HUES48 (cell line): ENCODE measurements around the gene SMS.

Experiments used
- H3K27ac ChIP-seq: one replicate; pipeline ENCODE4 v1.7.0; 2013; ENCODE audit warnings: low read depth, low read length, inconsistent platforms
- H3K27me3 ChIP-seq: 2 replicates; pipeline ENCODE4 v1.6.1; 2013; ENCODE audit warnings: mild to moderate bottlenecking, low read length; ENCODE audit not compliant: control insufficient read depth, insufficient read depth
- H3K36me3 ChIP-seq: 2 replicates; pipeline ENCODE4 v1.6.1; 2013; ENCODE audit warnings: low read length; ENCODE audit not compliant: control insufficient read depth, insufficient read depth
- H3K4me1 ChIP-seq: 2 replicates; pipeline ENCODE4 v1.6.1; 2013; ENCODE audit warnings: mild to moderate bottlenecking, low read length; ENCODE audit not compliant: control insufficient read depth, insufficient read depth
- H3K4me3 ChIP-seq: 2 replicates; pipeline ENCODE4 v1.5.1; 2013; ENCODE audit warnings: mild to moderate bottlenecking, low read depth, low read length
- H3K9ac ChIP-seq: 2 replicates; pipeline ENCODE4 v1.6.1; 2013; ENCODE audit warnings: mild to moderate bottlenecking, low read depth, low read length, moderate library complexity
- H3K9me3 ChIP-seq: 2 replicates; pipeline ENCODE4 v1.6.1; 2013; ENCODE audit warnings: low read length; ENCODE audit not compliant: control insufficient read depth, insufficient read depth

SMS gene

GRCh38 chrX:21963269-21963668 is 22.8 kb downstream of the SMS start:
- Histone ChIP-seq H3K27me3 (no peaks in the 10 kb centered on the region), H3K4me1 (peaks cover 37% of the 10 kb centered on the region), H3K36me3 (peaks cover 22% of the 10 kb centered on the region), H3K9ac (no peak overlapping the region), H3K4me3 (no peak overlapping the region), H3K27ac (no peak overlapping the region), H3K9me3 (no peaks in the 10 kb centered on the region)

GRCh38 chrX:21963731-21964405 is 23.4 kb downstream of the SMS start:
- Histone ChIP-seq H3K27me3 (no peaks in the 10 kb centered on the region), H3K4me1 (peaks cover 32% of the 10 kb centered on the region), H3K27ac (no peak overlapping the region), H3K4me3 (no peak overlapping the region), H3K9ac (no peak overlapping the region), H3K36me3 (peaks cover 28% of the 10 kb centered on the region), H3K9me3 (no peaks in the 10 kb centered on the region)

- H3K9me3 ChIP-seq: no peaks in the 10 kb centered on the region
- H3K9ac ChIP-seq: no peak overlapping the region
- peaks cover 48% of the 10 kb centered on the region for H3K36me3 ChIP-seq
- H3K27me3 ChIP-seq: no peaks in the 10 kb centered on the region
- H3K27ac ChIP-seq: no peak overlapping the region
- H3K4me1 ChIP-seq: peaks cover 2% of the 10 kb centered on the region
- H3K4me3 ChIP-seq: no peak overlapping the region
Observed at GRCh38 chrX:21966866-21967265, 26.4 kb downstream of the SMS start.

GRCh38 chrX:21968333-21968732 is 27.8 kb downstream of the SMS start:
- H3K9ac ChIP-seq: no peak overlapping the region
- H3K4me3 ChIP-seq: no peak overlapping the region
- no peak overlapping the region for H3K27ac ChIP-seq
- H3K36me3 ChIP-seq: peaks cover 63% of the 10 kb centered on the region
- no peaks in the 10 kb centered on the region for H3K27me3 ChIP-seq
- no peaks in the 10 kb centered on the region for H3K9me3 ChIP-seq
- 0 out of 2 replicates have a peak, but pooled peaks cover 7% of the 10 kb centered on the region for H3K4me1 ChIP-seq

GRCh38 chrX:21970326-21970725 is 29.8 kb downstream of the SMS start:
- Histone ChIP-seq H3K4me1 (0 out of 2 replicates have a peak, but pooled peaks cover 7% of the 10 kb centered on the region), H3K27ac (no peak overlapping the region), H3K27me3 (0 out of 2 replicates have a peak, but pooled peaks cover 2% of the 10 kb centered on the region), H3K4me3 (no peak overlapping the region), H3K36me3 (peaks cover 83% of the 10 kb centered on the region), H3K9ac (no peak overlapping the region), H3K9me3 (no peaks in the 10 kb centered on the region)

- Histone ChIP-seq H3K4me1 (0 out of 2 replicates have a peak, but pooled peaks cover 7% of the 10 kb centered on the region), H3K36me3 (peaks cover 90% of the 10 kb centered on the region), H3K9me3 (no peaks in the 10 kb centered on the region), H3K9ac (no peak overlapping the region), H3K4me3 (no peak overlapping the region), H3K27me3 (0 out of 2 replicates have a peak, but pooled peaks cover 2% of the 10 kb centered on the region), H3K27ac (peak overlapping the region; percentile 9)
Observed at GRCh38 chrX:21972046-21972445, 31.5 kb downstream of the SMS start.

- Histone ChIP-seq H3K9me3 (no peaks in the 10 kb centered on the region), H3K4me1 (0 out of 2 replicates have a peak, but pooled peaks cover 7% of the 10 kb centered on the region), H3K9ac (no peak overlapping the region), H3K27me3 (0 out of 2 replicates have a peak, but pooled peaks cover 2% of the 10 kb centered on the region), H3K36me3 (peaks cover 90% of the 10 kb centered on the region), H3K27ac (no peak overlapping the region), H3K4me3 (no peak overlapping the region)
Observed at GRCh38 chrX:21972721-21973120, 32.2 kb downstream of the SMS start.

GRCh38 chrX:21973321-21974010 is 33.0 kb downstream of the SMS start:
- no peaks in the 10 kb centered on the region for H3K9me3 ChIP-seq
- 0 out of 2 replicates have a peak, but pooled peaks cover 7% of the 10 kb centered on the region for H3K4me1 ChIP-seq
- H3K27ac ChIP-seq: peak overlapping the region; percentile 7
- H3K36me3 ChIP-seq: peaks cover 90% of the 10 kb centered on the region
- no peak overlapping the region for H3K9ac ChIP-seq
- no peak overlapping the region for H3K4me3 ChIP-seq
- H3K27me3 ChIP-seq: 0 out of 2 replicates have a peak, but pooled peaks cover 2% of the 10 kb centered on the region

- Histone ChIP-seq H3K9me3 (no peaks in the 10 kb centered on the region), H3K27me3 (0 out of 2 replicates have a peak, but pooled peaks cover 2% of the 10 kb centered on the region), H3K27ac (peak overlapping the region; percentile 7), H3K4me1 (0 out of 2 replicates have a peak, but pooled peaks cover 7% of the 10 kb centered on the region), H3K36me3 (peaks cover 90% of the 10 kb centered on the region), H3K9ac (no peak overlapping the region), H3K4me3 (no peak overlapping the region)
Observed at GRCh38 chrX:21974011-21974385, 33.5 kb downstream of the SMS start.

- Histone ChIP-seq H3K9me3 (no peaks in the 10 kb centered on the region), H3K36me3 (peaks cover 88% of the 10 kb centered on the region), H3K4me3 (no peak overlapping the region), H3K27me3 (0 out of 2 replicates have a peak, but pooled peaks cover 2% of the 10 kb centered on the region), H3K9ac (no peak overlapping the region), H3K4me1 (0 out of 2 replicates have a peak, but pooled peaks cover 7% of the 10 kb centered on the region), H3K27ac (no peak overlapping the region)
Observed at GRCh38 chrX:21975242-21975641, 34.7 kb downstream of the SMS start.

GRCh38 chrX:21975812-21976211 is 35.3 kb downstream of the SMS start:
- no peak overlapping the region for H3K4me3 ChIP-seq
- 0 out of 2 replicates have a peak, but pooled peaks cover 7% of the 10 kb centered on the region for H3K4me1 ChIP-seq
- H3K36me3 ChIP-seq: peaks cover 89% of the 10 kb centered on the region
- H3K27me3 ChIP-seq: 0 out of 2 replicates have a peak, but pooled peaks cover 2% of the 10 kb centered on the region
- no peak overlapping the region for H3K27ac ChIP-seq
- H3K9ac ChIP-seq: no peak overlapping the region
- no peaks in the 10 kb centered on the region for H3K9me3 ChIP-seq
